Activated CD8-positive, alpha-beta memory T cell treated with anti-CD3 and anti-CD28 coated beads, Interleukin-2, amount 50 U/mL, for 1 hour (primary cell): Measurements from ENCODE around the gene EXOC3L1.

Source experiments
- DNase-seq: peaks from one replicate; pipeline ENCODE4 v3.0.0-alpha.2; 2020; ENCODE audit errors: extremely low read depth

EXOC3L1 gene

GRCh38 chr16:67163999-67164558 is 25.9 kb downstream of the EXOC3L1 start:
- DNase-seq, result no peak

DNA sequence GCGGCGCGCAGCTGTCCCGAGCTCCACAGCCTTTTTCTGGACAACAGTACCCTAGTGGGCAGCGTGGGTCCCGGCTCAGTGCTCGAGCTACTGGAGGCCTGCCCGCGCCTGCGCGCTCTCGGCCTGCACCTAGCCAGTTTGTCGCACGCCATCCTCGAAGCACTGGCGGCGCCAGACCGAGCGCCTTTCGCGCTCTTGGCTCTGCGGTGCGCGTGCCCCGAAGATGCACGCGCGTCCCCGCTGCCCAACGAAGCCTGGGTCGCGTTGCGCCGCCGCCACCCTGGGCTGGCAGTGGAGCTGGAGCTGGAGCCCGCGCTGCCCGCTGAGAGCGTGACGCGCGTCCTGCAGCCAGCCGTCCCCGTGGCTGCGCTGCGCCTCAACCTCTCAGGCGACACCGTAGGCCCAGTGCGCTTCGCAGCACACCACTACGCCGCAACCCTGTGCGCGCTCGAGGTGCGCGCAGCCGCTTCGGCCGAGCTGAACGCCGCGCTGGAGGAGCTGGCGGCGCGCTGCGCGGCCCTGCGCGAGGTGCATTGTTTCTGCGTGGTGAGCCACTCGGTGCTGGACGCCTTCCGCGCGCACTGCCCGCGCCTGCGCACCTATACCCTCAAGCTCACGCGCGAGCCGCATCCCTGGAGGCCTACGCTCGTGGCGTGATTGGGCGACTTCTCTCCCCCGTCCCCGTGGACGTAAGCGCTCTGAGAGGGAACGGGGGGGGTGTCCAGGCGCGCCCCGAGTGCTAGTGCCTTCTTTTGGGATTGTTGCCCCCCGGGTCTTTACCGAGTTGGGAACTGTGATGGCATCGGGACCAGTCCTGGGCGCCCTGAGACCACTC is 26.6 kb downstream of the EXOC3L1 start:
- DNase-seq, result no peak

- no peak for DNase-seq
These were observed 27.3 kb downstream of the EXOC3L1 start for GRCh38 chr16:67162506-67163163.

DNA sequence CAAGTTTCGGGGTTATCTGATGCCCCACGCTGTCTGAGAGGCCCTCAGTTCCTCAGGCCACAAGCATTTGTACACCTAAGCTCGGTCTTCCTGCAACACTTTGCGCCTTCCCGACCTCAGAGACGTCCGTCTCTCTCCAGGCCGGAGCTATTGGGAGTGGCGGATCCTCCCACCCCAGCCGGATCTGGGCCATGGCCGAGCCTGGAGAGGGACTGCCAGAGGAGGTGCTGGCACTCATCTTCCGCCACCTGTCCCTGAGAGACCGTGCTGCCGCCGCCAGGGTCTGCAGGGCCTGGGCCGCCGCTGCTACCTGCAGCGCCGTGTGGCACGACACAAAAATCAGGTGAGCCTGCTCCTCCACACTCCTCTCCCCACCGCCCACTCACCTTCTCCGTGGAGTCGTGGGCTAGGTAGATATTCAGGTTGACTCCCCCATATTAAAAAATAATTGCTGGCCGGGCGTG is 28.3 kb downstream of the EXOC3L1 start:
- DNase-seq, result no peak

GRCh38 chr16:67158637-67159600 is 31.0 kb downstream of the EXOC3L1 start:
- DNase-seq, result no peak

GRCh38 chr16:67157892-67158635 is 31.9 kb downstream of the EXOC3L1 start:
- no peak for DNase-seq

- no peak for DNase-seq
These were observed 32.7 kb downstream of the EXOC3L1 start for GRCh38 chr16:67157106-67157748.

DNA sequence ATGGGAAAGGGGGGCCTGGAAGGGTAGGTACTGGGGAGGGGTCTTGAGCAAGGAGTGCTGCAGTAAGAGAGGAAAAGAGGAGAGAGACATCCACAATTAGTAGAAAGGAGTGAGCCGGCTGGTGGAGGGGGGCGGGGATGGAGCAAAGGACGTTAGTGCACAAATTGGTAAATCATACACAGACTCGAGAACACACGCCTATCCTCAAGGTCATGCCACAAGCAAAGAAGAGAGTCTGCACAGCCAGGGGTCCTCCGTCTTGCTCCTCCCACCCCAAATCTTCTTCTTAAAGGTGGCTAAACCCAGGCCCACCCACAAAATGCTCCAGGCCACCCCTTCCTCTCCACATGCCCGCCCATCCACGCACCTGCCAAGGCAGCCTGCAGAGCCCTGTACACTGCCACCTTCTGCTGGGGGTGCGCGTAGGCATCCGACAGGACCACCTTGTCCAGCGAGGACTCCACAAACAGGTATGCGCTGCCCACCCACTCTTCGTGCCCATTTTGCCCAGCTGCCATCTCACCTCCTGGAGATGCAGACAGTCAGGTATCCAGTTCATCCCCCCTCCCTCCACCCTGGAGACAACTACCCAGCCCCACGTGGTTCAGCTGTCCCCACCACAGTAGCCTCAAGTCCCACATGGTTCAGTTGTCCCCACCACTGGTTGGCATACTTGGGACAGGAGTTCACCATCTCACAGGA is 33.6 kb downstream of the EXOC3L1 start:
- no peak for DNase-seq

DNA sequence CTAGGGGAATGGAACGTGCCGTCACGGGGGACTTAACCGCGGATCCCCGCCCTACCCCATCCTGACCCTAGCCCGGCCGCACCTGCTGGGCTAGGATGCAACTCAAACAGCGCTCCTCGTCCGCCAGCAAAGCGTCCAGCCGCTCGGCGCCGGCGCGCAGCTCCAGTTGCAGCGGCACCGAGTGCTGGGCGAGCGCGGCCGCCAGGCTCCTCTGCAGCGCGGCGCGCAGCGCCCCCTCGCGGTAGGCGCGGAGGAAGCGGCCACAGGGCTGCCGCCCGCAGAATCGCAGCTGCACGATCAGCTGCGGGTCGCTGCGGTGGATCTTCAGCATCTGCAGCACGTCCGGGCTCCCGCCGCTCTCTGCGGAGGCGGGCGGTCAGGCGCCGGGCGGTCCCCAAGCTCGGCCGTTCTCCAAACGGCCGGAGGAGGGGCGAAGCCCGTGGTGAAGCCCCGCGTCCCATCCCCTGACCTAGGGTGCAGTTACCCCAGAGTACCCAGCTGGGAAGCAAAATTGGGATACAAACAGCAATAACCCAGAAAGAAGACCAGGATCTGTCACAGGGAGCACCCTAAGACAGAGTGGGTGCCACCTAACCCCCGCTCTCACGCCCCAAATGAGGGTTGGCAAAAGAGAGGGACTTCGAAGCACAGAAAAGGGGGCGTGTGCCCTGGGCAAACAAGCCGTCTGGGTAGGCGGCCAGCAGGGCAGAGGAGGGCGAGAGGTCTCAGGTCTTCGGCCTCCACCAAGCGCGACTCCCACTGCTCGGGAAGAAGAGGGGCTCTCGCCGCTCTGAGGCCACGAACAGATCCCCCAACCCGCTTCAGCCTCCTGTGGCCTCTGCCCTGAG is 34.4 kb downstream of the EXOC3L1 start:
- DNase-seq, result no peak

DNA sequence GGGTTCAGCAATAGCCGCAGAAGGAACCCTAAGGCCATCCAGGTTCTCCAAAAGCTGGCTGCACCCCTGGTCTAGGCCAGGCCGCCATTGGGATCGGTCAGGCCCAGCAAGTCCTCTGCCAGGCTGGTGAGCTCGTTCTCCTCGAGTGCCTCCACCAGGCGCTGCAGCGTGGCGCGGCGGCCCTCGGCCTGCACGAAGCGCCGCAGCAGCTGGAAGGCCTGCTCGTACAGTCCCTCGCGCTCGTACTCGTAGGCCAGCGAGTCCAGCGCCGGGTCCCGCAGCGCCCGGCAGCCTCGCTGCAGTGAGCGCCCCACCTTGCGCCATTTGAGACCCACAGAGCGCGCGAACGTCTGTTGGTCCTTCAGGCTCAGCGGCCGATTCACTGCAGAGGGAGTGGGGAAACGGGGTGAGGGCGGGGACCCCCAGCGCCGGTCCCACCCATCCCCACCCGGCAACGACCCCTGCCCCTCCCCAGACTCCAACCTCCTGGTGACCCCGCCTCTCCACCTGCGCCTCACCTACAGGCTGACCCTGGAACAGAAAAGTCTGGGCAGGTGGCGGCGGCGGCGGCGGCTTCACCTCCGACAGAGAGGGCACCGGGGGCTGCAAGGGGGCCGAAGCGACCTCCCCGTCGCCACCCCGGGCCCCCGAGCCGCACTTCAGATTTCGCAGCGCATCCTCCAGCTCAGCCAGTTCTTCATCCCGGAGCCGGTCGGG is 35.2 kb downstream of the EXOC3L1 start:
- DNase-seq, result no peak

DNA sequence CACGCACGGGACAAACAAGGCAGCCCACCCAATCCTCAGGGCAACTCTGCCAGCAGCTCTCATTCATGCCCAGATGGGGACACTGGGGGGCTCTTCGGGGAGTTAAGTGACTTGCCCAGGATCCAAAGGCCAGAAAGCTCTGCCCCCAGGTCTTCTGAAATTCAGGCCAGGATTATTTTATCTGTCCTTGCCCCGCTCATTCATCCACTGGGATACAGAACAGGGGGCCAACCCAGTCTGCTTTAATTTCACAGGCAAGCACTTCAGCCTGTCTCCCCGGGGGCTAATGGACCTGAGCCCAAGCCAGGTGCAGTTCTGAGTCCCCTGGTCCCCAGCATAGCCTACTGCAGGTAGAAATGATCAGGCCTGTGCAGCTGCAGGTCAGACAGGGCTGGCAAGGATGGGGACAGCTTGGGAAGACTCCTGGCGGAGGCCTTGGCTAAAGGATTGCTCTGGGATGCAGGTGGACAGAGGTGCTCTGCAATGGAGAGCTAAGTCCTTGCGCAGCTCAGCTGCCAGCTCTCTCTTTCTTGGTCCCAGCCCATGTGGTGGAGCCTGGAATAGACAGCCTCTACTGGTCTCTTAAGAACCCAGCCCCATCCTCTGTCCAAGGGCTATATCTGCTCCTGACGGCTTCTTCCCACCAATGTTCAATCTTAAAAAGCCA is 38.4 kb downstream of the EXOC3L1 start:
- no peak for DNase-seq

DNA sequence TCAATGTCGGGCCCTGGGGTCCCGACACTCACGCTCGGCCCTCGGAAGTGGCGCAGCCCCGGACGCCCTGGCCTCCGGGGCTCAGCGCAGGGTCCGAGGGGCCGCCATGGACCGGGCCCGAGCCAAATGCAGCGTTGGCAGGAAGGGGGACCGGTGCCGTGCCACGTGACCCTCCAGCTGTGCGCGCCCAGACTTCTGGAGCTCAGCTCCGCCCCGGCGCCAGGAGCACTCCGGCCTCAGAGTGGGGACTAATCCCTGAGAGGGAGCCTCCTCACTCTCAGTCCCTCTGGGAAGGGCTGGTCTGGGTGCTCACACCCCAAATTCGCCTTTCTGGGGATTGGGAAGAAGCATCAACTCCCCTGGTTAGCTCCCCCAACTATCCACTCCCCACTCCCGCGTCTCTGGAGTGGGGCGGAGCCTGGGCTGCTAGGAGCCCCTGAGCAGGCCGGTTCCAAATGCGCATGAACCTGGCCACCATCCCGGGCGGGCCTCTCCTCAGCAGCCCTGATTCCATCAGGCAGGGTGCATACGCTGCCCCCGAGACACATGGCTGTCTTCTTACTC is 39.0 kb downstream of the EXOC3L1 start, which contains the start of gene B3GNT9:
Gene B3GNT9 (minus strand): TSS at position 166 of the 564 bp plus-strand sequence. CDS start 513 bp downstream, outside the sequence.
- no peak for DNase-seq

DNA sequence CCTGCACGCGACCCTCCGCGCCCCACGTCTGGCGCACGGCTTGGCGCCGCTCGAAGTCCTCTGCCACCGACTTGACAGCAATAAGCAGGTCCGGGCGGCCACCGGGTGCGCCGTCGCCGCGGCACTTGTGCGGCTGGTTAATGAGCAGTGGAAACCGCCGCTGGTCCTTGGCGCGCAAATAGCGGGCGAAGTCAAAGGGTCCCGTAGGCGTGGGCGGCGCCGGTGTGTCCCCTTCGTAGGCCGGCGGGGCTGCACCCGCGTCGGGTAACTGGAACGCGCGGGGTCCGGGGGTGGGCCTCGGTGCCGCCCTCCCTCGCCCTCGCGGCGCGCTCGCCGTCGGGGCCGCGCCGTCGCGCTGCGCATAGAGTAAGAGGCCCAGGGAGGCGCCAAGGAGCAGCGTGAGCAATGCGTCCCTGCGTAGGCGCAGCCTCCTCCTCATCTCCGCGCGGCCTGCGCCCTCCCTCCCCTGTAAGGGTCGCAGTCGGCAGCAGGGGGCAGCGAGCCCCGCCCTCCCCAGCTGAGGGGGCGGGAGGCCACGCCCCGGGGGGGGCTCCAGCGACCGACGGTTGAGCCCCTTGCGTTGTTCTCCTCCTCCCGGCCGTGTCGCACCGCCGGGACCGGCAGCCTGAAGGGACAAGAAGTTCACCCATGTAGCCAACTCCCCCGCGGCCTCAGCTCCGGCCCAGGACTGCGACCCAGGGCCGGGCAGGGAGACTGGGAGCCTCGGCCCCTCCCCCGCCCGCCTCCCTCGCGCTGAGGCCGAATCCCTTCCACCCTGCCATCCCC is 39.7 kb downstream of the EXOC3L1 start:
- no peak for DNase-seq

DNA sequence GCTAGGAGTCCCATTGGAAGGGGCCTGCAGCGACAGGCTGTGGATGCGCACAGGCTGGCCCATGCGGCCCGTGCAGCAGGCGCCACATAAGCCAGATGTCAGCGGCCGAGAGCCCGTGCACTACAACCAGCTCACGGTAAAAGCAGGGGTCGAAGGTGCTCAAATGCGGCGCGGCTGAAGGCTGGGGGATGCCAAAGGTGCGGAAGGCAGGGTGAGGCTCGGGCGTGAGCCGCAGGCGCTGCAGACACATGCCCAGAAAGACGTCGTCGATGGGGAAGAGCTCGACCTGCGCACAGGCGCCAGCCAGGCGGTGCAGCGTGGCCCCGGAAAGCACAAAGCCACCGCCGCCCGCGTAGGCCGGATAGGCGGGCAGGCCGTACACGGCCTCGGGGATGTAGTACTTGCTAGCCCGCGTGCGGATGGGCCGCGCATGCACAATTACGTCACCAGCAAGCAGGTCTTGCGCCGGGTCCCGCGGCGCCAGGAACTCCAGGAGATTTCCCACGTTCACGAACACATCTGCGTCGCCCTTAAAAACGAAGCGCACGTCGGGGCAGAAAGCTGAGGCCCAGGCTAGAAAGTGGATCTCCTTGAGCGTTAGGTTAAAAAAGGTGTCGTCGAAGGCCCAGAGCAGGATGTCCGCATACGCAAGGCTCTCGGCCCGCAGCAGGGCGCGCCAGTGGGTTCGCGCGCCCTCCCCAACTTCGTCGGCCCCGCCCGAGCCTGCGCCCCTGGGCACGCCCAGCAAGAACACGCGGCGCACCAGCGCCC is 40.5 kb downstream of the EXOC3L1 start:
- DNase-seq, result no peak

DNA sequence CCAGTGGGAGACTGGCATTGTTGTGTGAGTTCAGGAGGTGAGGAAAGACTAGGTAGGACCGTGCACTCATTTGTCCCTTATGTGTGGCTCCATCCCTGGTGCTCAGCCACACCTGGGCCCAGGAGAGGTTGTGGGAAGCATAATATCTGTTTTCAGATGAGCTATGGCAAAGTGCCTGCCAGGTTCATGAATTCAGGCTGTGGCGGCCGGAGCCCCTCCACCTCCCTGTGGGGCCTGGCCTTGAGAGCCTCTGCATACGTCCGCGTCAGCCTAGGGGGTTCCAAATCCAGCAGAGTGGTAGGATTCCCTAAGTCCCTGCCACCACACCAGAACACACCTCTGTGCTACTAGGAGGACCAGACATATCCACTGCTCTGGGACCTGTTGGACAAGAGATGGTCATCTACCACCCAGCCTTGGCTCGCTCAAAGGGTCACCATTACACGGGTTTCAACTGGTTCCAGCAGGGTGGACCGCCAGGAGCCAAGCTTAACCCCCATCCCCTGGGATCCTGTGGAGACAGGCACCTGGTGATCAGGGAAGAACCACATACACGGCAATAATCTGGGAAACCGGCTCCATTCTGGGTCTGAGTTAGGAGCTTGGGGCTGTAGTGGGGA is 41.2 kb downstream of the EXOC3L1 start:
- no peak for DNase-seq
